OCI-LY7 (cell line): ENCODE measurements around the gene TYW1B. TPM values are rescaled to one million over a fixed set of nuclear protein-coding genes. Genes with fewer than 3 reads are reported as not detected.
"Not testable (repeated sequence)": the region's sequence is repeated elsewhere in the genome, so short reads cannot be mapped to it uniquely, and the experiment has no call there.

Experiments
- BruUV-seq: library from RNA; stranded (reverse); fragments of 400-500 nt; replicated peaks from 2 replicates; lab custom pipeline; 2021; lab: Mats Ljungman, UMichigan
- CTCF ChIA-PET: fragments of 300-600 bp; sonication (Branson Sonifier 250); formaldehyde crosslinking; loops from one replicate; lab custom pipeline; 2022; ENCODE audit warnings: antibody characterized with exemption; ENCODE audit not compliant: unreplicated experiment; lab: Charles Lee
- POLR2A ChIA-PET: fragments of 300-600 bp; sonication (Branson Sonifier 250); formaldehyde crosslinking; loops from one replicate; lab custom pipeline; 2022; ENCODE audit warnings: antibody characterized with exemption; lab: Charles Lee
- DNase-seq: peaks from one replicate; pipeline ENCODE4 v3.0.0-alpha.2; 2015; ENCODE audit warnings: low spot score
- H2AFZ ChIP-seq: fragments of 200-600 bp; sonication (generic), shearing (Covaris generic); 2 replicates; pipeline ENCODE4 v1.6.1; 2014; ENCODE audit warnings: mild to moderate bottlenecking, antibody characterized with exemption, low read length, moderate library complexity
- H3K27ac ChIP-seq: fragments of 200-600 bp; sonication (generic); 2 replicates; pipeline ENCODE4 v1.5.1; 2014; ENCODE audit warnings: mixed run types, low read depth, mild to moderate bottlenecking, moderate library complexity, low read length, inconsistent platforms; ENCODE audit not compliant: poor library complexity, severe bottlenecking
- H3K36me3 ChIP-seq: fragments of 200-600 bp; sonication (generic); 2 replicates; pipeline ENCODE4 v1.6.1; 2014; ENCODE audit warnings: mild to moderate bottlenecking, antibody characterized with exemption, low read length, moderate library complexity, mixed read lengths; ENCODE audit not compliant: insufficient read depth
- H3K4me1 ChIP-seq: fragments of 200-600 bp; sonication (generic); 2 replicates; pipeline ENCODE4 v1.5.1; 2014; ENCODE audit warnings: mild to moderate bottlenecking, low read length; ENCODE audit not compliant: insufficient read depth, poor library complexity, severe bottlenecking
- H3K4me2 ChIP-seq: fragments of 200-600 bp; sonication (generic); 2 replicates; pipeline ENCODE4 v1.6.1; 2014; ENCODE audit warnings: mild to moderate bottlenecking, low read length
- H3K4me3 ChIP-seq: fragments of 200-600 bp; sonication (generic); 2 replicates; pipeline ENCODE4 v1.5.1; 2014; ENCODE audit warnings: mild to moderate bottlenecking, low read depth, low read length; ENCODE audit not compliant: poor library complexity, severe bottlenecking
- H3K79me2 ChIP-seq: fragments of 200-600 bp; sonication (generic); 2 replicates; pipeline ENCODE4 v1.6.1; 2016; ENCODE audit warnings: low read depth, mild to moderate bottlenecking, low read length, moderate library complexity, mixed read lengths; ENCODE audit not compliant: insufficient read depth
- H3K9me2 ChIP-seq: fragments of 200-600 bp; sonication (generic); 2 replicates; pipeline ENCODE4 v1.6.1; 2016; ENCODE audit warnings: mild to moderate bottlenecking, low read length, mixed read lengths; ENCODE audit not compliant: insufficient read depth
- H3K9me3 ChIP-seq: fragments of 200-600 bp; sonication (generic); 2 replicates; pipeline ENCODE4 v1.6.1; 2014; ENCODE audit warnings: mild to moderate bottlenecking, mixed run types, low read length, mixed read lengths
- H4K20me1 ChIP-seq: fragments of 200-600 bp; sonication (generic); 2 replicates; pipeline ENCODE4 v1.6.1; 2014; ENCODE audit warnings: mild to moderate bottlenecking, antibody characterized with exemption, low read length, moderate library complexity, mixed read lengths; ENCODE audit not compliant: insufficient read depth
- CTCF ChIP-seq: fragments of 200-600 bp; sonication (generic); conservative IDR thresholded peaks from 2 replicates; pipeline ENCODE4 v1.5.1; 2014; ENCODE audit warnings: mild to moderate bottlenecking, antibody characterized with exemption, low read length, moderate library complexity, mixed read lengths
- EZH2phosphoT487 ChIP-seq: fragments of 200-600 bp; sonication (generic); IDR thresholded peaks from 2 replicates; pipeline ENCODE4 v1.6.1; 2018; ENCODE audit warnings: low read depth, borderline replicate concordance, mild to moderate bottlenecking, mixed run types, antibody characterized with exemption, low read length, moderate library complexity, mixed read lengths
- intact Hi-C: fragments of 100-400 bp; cut with micrococcal nuclease; formaldehyde crosslinking; loops from one replicate; pipeline ENCODE4 v1.10.0; 2022; ENCODE audit not compliant: unreplicated experiment
- total RNA-seq, 2 experiments: library from RNA; depleted of rRNA in 1 of 2; stranded (reverse); fragments of >200 nt in 1 of 2; shearing (Covaris generic) in 1 of 2; gene quantifications; 2 replicates each; pipeline ENCODE4 v1.2.3, GENCODE V29; 2014 to 2022

The TYW1B gene
- total RNA-seq, 2 experiments from 2014 or later, result 5.1 to 7.2 TPM

GRCh38 chr7:72550454-72550853 is 277.5 kb downstream of the TYW1B start:
- H3K36me3 ChIP-seq, DNase-seq, H3K9me2 ChIP-seq, intact Hi-C loops, H4K20me1 ChIP-seq, H3K27ac ChIP-seq, BruUV-seq, H3K4me3 ChIP-seq, CTCF ChIA-PET, H3K79me2 ChIP-seq, H3K9me3 ChIP-seq, H2AFZ ChIP-seq, H3K4me2 ChIP-seq, H3K4me1 ChIP-seq, POLR2A ChIA-PET: not testable (repeated sequence)

- H3K27ac ChIP-seq, H2AFZ ChIP-seq, H3K4me3 ChIP-seq, DNase-seq, H4K20me1 ChIP-seq, intact Hi-C loops, H3K9me3 ChIP-seq, H3K4me2 ChIP-seq, BruUV-seq, H3K79me2 ChIP-seq, H3K4me1 ChIP-seq, H3K9me2 ChIP-seq, H3K36me3 ChIP-seq, POLR2A ChIA-PET, CTCF ChIA-PET: not testable (repeated sequence)
Measured at GRCh38 chr7:72546586-72547237, 281.3 kb downstream of the TYW1B start.

GRCh38 chr7:72544531-72544930 is 283.5 kb downstream of the TYW1B start:
- BruUV-seq, POLR2A ChIA-PET, H3K4me1 ChIP-seq, H3K27ac ChIP-seq, H3K79me2 ChIP-seq, intact Hi-C loops, CTCF ChIA-PET, DNase-seq, H3K9me2 ChIP-seq, H3K36me3 ChIP-seq, H2AFZ ChIP-seq, H3K4me2 ChIP-seq, H3K4me3 ChIP-seq, H3K9me3 ChIP-seq, H4K20me1 ChIP-seq: not testable (repeated sequence)

GRCh38 chr7:72540923-72541322 is 287.1 kb downstream of the TYW1B start:
- Histone ChIP-seq H3K9me2 (no peaks in the 10 kb centered on the region), H3K79me2 (no peaks in the 10 kb centered on the region)

More at GRCh38 chr7:72540923-72541322, 287.1 kb downstream of the TYW1B start:
- Histone ChIP-seq H3K4me1 (no peaks in the 10 kb centered on the region), H3K4me3 (no peak overlapping the region), H2AFZ (no peak overlapping the region), H3K36me3 (no peaks in the 10 kb centered on the region), H4K20me1 (no peaks in the 10 kb centered on the region), H3K4me2 (no peak overlapping the region), H3K27ac (no peak overlapping the region), H3K9me3 (no peaks in the 10 kb centered on the region)
- intact Hi-C loops, result no loop called here
- TF ChIP-seq CTCF (no peak), EZH2phosphoT487 (no peak)
- ChIA-PET CTCF (no interaction called here), POLR2A (no interaction called here)
- no peak for DNase-seq
- BruUV-seq, result no TSS peak
